Measurements from ENCODE around the gene PPP1R10. TPM values are rescaled to one million over a fixed set of nuclear protein-coding genes. Genes with fewer than 3 reads are reported as not detected.

PPP1R10 gene
- total RNA-seq, 1 donor from 2014 or later = 100 TPM

DNA sequence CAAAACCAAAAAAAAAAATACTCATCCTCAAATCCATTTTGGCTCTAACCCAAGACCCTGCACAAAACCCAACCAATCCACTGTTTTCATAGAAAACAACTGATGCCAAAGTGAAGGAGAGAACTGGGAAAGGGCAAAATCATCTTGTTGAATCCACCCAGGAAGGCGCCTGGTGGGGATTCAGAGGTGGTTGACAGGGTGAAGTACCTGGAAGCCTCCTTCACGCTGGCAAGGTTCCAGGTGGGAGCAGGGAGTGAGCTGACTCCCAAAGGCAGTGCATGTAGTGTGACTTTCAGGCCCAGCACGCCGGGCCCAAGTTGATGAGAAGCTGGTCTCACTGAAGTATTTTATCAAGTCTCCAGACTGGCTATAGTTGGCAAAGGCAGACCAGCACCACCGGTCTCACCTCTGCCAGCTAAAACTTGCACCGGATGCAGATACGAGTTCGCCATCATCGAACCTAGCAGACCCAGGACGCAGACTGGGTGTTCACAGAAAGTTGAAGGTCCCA is 16.5 kb downstream of the PPP1R10 start:
- intact Hi-C loops (cut with micrococcal nuclease) = no loop called here

DNA sequence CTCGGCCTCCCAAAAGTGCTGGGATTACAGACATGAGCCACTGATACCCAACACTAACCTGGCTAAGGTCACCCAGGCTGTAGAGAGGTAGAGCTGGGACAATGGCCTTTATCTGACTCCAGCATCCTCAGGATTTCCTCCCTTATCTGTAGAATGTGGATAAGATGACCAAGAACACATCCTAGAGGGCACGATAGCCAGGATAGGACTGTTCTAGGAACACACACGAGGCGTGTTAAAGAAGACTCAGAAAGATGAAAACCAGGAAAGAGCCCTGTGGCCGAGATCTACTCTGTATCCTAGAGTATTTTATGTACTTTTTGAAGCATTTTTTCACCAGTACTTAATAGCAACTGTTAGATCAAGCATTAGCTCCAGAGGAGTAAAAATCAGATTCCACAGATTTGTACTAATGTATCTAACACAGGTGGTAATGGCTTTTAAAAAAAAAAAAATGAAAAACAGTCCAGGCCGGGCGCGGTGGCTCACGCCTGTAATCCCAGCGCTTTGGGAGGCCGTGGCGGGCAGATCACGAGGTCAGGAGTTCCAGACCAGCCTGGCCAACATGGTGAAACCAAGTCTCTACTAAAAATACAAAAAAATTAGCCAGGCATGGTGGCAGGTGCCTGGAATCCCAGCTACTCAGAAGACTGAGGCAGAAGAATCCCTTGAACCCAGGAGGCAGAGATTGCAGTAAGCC is 17.3 kb downstream of the PPP1R10 start:
- intact Hi-C loops (cut with micrococcal nuclease) = no loop called here

DNA sequence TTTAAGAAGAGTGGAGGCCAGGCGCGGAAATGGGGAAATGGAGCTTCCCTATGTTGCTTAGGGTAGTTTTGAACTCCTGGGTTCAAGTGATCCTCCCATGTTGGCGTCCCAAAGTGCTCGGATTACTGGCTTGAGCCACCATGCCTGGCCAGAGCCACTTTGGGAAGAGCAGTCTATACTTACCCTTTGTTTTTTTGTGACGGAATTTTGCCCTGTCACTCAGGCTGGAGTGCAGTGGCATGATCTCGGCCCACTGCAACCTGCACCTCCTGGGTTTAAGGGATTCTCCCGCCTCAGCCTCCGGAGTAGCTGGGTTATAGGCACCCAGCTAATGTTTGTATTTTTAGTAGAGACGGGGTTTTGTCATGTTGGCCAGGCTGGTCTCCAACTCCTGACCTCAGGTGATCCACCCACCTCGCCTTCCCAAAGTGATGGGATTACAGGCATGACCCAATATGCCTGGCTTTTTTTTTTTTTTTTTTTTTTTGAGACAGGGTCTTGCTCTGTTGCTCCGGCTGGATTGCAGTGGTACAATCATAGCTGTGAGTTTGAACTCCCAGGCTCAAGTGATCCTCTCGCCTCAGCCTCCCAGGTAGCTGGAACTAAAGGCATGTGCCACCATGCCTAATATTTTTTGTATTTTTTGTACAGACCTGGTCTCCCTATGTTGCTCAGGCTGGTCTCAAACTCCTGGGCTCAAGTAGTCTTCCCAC is 18.0 kb downstream of the PPP1R10 start:
- intact Hi-C loops (cut with micrococcal nuclease) = no loop called here

DNA sequence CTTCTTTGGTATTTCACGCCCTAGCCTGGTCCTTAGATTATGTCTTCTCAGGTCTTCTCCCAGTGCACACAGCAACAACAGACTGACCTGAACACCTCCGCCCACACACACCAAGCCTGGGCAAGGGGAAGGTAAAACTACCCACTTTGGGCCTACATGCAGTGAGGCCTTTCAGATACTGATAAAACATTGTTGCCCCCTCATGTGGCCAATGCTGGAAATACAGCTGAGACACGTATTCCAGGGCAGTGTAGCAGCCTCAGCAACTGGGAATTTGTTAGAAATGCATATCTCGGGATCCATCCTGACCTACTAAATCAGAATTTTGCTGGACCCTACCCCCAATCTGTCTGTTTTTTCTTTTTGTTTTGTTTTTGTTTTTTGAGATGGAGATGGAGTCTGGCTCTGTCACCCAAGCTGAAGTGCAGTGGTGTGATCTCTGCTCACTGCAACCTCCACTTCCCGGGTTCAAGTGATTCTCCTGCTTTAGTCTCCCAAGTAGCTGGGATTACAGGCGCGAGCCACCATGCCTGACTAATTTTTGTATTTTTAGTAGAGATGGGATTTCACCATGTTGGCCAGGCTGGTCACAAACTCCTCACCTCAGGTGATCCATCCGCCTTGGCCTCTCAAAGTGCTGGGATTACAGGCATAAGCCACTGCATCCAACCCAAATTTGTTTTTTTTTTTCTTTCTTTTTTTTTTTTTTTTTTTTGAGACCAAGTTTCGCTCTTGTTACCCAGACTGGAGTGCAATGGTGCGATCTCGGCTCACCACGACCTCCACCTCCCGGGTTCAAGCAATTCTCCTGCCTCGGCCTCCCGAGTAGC is 19.5 kb downstream of the PPP1R10 start:
- intact Hi-C loops (cut with micrococcal nuclease) = loop anchor here (1.0 to 2.0 kb wide), 4 partner anchors 15 to 115 kb away; partner anchors contain the start of gene ABCF1

DNA sequence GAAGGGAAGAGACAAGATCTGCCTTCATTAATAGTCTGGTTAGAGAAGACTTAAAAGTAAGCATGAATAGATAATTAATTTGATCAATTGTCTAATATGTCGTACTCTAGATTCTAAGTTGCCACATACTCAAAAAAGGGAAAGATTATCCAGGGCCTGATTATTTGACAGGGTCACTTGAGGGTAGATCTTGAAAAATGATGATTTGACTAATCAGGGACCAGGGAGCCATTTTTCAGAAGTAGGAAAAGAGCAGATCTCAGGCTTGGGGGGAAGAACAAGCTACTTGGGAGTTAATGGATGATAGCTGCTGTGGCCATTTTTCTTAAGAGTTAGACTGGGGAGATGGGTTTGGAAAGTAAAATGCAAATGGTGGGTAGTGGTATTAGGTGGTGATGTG is 24.8 kb downstream of the PPP1R10 start:
- intact Hi-C loops (cut with micrococcal nuclease) = no loop called here

DNA sequence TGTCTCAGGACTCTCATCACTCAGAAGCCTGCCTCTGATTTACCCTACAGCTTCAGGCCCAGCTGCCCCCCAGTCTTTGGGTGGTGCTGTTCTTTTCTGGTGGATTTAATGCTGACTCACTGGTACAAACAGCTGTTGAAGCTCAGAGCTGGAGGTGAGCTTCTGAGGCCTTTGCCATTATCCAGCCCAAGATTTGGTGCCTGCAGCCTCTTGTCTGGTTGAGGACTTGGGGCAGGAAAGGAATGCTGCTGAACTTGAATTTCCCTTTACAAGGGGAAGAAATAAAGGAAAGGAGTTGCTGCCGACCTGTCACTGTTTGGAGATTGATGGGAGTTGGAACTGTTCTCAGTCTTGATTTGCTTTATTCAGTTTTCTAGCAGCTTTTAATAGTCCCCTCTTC is 26.0 kb downstream of the PPP1R10 start:
- intact Hi-C loops (cut with micrococcal nuclease) = no loop called here

DNA sequence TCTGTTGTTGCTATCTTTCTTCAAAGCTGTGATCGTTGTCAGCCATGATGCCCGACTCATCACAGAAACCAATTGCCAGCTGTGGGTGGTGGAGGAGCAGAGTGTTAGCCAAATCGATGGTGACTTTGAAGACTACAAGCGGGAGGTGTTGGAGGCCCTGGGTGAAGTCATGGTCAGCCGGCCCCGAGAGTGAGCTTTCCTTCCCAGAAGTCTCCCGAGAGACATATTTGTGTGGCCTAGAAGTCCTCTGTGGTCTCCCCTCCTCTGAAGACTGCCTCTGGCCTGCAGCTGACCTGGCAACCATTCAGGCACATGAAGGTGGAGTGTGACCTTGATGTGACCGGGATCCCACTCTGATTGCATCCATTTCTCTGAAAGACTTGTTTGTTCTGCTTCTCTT is 26.5 kb downstream of the PPP1R10 start:
- intact Hi-C loops (cut with micrococcal nuclease) = no loop called here

DNA sequence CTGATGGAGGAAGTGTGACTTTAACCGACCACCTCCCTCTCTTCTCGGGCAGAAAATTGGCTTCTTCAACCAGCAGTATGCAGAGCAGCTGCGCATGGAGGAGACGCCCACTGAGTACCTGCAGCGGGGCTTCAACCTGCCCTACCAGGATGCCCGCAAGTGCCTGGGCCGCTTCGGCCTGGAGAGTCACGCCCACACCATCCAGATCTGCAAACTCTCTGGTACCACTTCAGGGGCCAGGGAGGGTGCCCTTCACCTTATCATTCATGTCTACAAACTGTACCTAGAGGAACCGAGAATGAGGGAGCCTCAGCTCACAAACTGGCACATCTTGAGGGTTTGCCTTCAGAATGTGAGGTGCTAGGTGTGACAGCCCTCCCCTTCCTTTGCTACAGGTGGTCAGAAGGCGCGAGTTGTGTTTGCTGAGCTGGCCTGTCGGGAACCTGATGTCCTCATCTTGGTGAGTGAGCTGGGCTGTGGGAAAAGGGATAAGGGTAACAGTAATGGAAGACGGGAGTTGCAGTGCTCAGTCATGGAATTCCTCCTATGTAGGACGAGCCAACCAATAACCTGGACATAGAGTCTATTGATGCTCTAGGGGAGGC is 27.2 kb downstream of the PPP1R10 start:
- intact Hi-C loops (cut with micrococcal nuclease) = no loop called here

DNA sequence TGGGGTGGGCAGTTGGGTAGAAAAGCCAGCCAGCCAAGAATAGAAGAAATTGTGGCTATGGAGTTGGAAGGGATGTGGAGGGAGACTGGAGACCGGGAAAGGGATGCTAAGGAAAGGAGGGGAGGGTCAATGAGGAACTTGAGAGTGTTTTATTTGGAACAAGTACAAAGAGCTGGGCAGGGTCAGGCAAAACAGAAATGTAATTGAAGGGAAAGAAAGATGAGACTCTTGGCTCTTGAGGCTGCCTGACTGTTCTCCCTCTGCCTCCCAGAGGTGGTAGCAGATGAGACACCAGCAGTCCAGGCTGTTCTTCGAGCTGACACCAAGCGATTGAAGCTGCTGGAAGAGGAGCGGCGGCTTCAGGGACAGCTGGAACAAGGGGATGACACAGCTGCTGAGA is 33.1 kb downstream of the PPP1R10 start:
- intact Hi-C loops (cut with micrococcal nuclease) = no loop called here

DNA sequence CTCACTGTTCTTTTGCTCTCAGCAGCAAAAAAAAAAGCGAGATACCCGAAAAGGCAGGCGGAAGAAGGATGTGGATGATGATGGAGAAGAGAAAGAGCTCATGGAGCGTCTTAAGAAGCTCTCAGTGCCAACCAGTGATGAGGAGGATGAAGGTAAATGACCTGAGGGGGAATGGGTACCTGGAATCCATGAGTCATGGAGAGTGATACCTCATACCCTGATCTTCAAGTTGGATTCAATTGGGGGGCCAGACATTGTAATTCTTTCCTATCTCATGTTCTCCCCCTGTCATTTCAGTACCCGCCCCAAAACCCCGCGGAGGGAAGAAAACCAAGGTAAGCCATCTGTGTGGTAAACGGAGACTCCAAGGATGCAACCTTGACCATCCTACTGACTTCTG is 39.0 kb downstream of the PPP1R10 start:
- intact Hi-C loops (cut with micrococcal nuclease) = no loop called here

DNA sequence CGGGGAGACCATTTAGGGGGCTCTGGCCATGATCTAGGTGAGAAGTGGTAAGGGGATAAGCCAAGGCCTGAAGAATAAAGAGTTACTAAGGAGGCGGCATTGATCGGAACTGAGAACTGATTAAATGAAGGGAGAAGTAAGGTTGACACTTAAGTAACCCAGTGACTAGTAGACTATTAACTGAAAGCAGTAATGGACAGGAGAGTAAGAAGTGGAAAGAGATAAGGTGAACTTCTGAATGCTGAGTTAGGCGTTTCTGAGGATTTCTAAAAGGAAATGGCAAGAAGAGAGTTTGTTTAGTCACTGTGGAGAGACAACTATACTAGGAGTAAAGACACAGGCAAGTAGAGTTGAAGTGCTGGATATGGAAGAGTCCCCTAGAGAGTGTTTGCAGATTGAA is 43.9 kb downstream of the PPP1R10 start:
- intact Hi-C loops (cut with micrococcal nuclease) = loop anchor here (5.0 kb wide), 5 partner anchors 246 to 1094 kb away; partner anchors contain the start of genes CSNK2B, GTF2H4, LY6G5B and TRIM26

DNA sequence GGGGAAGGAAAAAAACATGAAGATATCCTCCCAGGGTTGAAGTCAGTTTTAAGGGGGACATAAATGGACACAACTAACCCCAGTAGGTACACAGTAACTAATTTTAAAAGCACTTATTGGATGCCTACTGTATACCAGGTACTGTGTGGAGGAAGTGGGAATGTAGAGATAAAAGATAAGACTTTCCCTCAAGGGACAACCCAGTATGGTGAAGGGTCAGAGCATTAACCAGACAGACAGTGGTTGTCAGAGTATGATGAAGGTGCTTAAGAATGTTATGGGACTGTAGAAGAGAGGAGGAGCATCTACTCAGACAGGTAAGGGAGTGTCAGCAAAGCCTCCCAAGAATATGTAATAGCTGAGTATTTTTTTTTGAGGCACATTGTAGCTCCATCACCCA is 44.9 kb downstream of the PPP1R10 start:
- intact Hi-C loops (cut with micrococcal nuclease) = loop anchor here (5.0 kb wide), 5 partner anchors 245 to 1095 kb away; partner anchors contain the start of genes CSNK2B, GTF2H4, LY6G5B and TRIM26

DNA sequence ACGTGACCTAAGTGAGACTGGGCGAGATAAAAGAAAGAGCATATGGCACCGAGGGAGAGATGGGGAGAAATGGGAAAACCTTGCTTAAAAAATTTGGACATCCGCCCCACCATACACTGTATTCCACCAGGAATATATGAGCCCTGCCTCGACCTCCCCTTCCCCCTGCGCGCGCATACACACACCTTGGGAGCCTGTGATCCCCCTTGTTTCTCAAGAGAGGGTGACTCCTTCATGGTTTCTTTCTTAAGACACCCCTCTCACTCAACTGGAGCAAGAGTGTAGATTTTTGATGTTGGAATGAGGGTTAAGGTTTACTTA is 45.3 kb downstream of the PPP1R10 start:
- intact Hi-C loops (cut with micrococcal nuclease) = loop anchor here (1.0 to 5.0 kb wide), 19 partner anchors 14 to 1096 kb away; partner anchors contain the start of genes ATAT1, BAG6, C6orf136 and CSNK2B

DNA sequence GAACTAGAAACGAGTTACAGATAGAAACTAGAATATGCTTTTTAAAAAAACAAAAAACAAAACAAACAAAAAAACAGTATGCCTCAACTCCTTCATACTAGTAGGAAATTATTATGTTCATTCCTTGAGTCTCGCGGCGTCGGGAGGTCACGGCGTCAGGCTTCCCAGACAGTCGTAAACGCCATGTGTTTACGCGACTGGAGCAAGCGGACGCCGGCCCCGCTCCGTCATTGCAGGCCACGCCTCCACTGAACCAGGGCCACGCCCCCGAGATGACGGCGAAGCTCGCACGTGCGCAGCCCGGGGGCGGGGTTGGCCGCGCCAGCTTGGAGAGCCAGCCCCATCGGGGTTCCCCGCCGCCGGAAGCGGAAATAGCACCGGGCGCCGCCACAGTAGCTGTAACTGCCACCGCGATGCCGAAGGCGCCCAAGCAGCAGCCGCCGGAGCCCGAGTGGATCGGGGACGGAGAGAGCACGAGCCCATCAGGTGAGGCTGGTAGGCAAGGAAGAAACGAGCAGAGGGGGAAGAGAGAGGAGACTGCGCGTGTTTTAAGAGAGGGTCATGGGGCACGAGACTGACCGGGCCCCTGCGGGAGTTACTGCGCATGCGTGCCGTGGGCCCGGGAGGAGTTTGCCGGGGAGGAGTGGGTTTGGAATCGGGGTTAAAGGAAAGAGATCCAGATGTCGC is 45.8 kb downstream of the PPP1R10 start, which contains the start of gene ABCF1:
ABCF1 (plus strand) TSS at position 368 of the 687 bp plus-strand sequence; CDS start at position 414, 46 bp downstream.
- intact Hi-C loops (cut with micrococcal nuclease) = loop anchor here (1.0 to 5.0 kb wide), 19 partner anchors 14 to 1096 kb away; partner anchors contain the start of genes ATAT1, BAG6, C6orf136 and CSNK2B

DNA sequence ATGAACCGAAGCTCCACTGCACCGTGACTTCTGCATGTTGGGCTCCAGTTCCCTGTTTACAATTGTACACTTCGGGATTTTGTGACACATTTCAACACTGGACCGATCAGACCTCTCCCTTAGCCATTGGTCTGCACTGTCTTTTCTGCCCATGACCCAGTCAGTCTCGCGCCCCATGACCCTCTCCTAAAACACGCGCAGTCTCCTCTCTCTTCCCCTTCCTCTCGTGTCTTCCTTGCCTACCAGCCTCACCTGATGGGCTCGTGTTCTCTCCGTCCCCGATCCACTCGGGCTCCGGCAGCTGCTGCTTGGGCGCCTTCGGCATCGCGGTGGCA is 46.3 kb downstream of the PPP1R10 start:
- intact Hi-C loops (cut with micrococcal nuclease) = loop anchor here (1.0 to 5.0 kb wide), 19 partner anchors 13 to 1097 kb away; partner anchors contain the start of genes ATAT1, BAG6, C6orf136 and CSNK2B

DNA sequence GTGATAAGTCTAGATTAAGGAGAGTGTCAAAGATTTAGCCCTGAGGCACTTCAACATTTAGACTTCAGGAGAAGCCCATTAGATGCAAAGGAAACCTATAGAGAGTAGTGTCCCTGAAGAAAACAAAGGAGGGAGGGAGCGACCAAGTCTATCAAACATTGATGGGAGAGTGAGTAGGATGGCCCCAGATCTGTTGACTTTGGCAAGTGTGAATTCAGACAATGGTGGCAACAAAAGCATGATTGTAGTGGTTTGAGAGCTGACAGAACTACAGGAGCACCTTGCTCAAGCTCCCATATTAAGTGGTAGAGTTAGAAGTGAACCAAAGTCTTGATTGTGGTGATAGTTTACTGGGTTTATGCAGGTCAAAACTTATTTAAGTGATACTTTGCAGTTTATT is 46.8 kb downstream of the PPP1R10 start:
- intact Hi-C loops (cut with micrococcal nuclease) = loop anchor here (2.0 to 5.0 kb wide), 7 partner anchors 27 to 1097 kb away; partner anchors contain the start of genes CSNK2B, GTF2H4, LY6G5B and PPP1R11

DNA sequence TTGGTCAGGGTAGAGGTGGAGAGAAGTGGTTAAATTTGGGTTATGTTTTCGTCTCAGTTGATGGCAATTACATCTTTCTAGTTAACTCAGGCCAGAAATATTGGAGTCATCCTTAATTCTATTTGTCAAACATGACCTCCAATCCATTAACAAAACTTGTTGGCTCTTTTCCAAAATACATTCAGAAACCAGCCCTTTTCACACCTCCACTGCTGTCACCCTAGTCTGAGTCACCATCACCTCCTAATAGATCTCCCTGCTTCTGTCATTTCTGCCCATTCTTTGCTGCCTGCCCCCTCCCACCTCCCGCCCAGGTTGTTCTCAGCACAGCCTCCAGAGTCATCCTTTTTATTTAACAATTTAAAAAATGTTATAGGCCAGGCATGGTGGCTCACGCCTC is 48.8 kb downstream of the PPP1R10 start:
- intact Hi-C loops (cut with micrococcal nuclease) = no loop called here

DNA sequence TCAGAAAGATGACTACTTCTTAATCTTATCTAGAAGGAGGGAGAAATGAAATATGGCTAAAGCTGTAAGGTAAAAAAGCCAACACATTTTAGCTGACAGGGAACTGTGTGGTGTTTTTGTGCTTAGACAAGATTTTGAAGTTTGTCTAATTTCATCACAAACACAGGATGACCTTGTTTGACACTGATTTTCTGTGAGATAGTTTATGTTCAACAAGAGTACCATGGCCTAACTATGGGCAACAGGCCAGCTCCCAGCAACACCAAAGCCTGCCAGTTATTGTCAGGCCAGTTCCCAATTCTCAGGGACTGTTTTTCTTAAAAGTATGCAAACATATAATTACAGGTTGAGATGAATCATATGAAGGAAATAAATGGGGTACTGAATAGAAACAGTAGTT is 51.3 kb downstream of the PPP1R10 start:
- intact Hi-C loops (cut with micrococcal nuclease) = no loop called here

DNA sequence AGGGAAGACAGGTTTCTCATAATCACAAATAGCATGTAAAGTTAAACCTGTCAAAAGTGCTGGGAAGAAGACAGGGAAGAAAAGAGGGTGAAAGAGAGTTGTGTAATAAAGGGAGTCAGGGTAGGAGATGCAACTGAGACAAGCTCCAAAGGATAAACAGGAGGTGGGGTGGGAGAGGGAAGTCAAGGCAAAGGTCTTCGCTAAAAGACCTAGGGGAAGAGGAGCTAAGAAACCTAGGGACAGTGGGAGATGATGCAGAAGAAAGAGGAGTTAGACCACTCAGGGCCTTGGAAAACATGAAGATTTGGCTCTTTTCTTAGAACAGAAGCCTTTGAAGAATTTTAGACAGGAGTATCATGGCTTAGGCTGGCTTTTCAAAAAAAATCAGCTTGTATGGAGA is 52.9 kb downstream of the PPP1R10 start:
- intact Hi-C loops (cut with micrococcal nuclease) = no loop called here
